Right ventricle myocardium inferior (tissue), 1 donor: ENCODE data around the gene HES7. TPM values are rescaled to one million over a fixed set of nuclear protein-coding genes. Genes with fewer than 3 reads are reported as not detected.
A peak's percentile ranks its signal among the peaks of the same experiment; 100 is the strongest.

Experiments
- ATAC-seq: fragments of 200-7000 bp; cut with Tn5 transposase; one replicate; pipeline ENCODE4 v1.9.1; 2020; ENCODE audit warnings: mild to moderate bottlenecking, moderate library complexity
- DNase-seq: peaks from one replicate; pipeline ENCODE4 v3.0.0; 2021; ENCODE audit errors: missing footprints
- intact Hi-C: fragments of 100-400 bp; cut with DNase I; formaldehyde crosslinking; loops from one replicate; pipeline ENCODE4 v1.11.0; 2022
- total RNA-seq: library from RNA; stranded (reverse); fragmentation: NEBNext Ultra II Directional; extraction: Animal tissue kit (Norgen Biotek cat#: 25700); gene quantifications from one replicate; pipeline ENCODE4 v1.2.1, GENCODE V29; 2021
- donor health status: DM: no; HTN: yes; CAD: no; lungs with severe emphysema.

HES7 gene
- total RNA-seq, 1 donor from 2014 or later, result not detected

DNA sequence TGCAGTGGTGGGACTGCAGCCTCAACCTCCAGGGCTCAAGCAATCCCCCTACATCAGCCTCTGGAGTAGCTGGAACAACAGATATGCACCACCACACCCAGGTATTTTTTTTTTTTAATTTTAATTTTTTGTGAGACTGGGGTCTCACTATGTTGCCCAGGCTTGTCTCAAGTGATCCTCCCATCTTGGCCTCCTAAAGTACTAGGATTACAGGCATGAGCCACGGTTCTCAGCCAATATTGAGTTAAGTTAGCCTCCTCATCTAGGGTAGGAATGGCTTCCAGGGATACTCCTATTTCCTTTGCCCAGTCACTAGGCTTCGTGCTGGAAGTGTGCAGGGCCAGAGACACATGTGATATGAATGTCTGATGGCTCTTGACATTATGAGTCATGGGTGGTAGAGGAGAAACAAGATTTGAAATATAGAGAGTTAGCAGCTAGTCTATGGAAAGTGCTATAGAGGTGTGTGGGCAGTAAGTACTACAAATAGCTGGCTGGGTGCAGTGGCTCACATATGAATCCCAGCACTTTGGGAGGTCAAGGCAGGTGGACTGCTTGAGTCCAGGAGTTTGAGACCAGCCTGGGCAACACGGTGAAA lies 8.0 kb upstream of the HES7 start:
- no peak for DNase-seq
- no peak for ATAC-seq
- intact Hi-C loops, result no loop called here

DNA sequence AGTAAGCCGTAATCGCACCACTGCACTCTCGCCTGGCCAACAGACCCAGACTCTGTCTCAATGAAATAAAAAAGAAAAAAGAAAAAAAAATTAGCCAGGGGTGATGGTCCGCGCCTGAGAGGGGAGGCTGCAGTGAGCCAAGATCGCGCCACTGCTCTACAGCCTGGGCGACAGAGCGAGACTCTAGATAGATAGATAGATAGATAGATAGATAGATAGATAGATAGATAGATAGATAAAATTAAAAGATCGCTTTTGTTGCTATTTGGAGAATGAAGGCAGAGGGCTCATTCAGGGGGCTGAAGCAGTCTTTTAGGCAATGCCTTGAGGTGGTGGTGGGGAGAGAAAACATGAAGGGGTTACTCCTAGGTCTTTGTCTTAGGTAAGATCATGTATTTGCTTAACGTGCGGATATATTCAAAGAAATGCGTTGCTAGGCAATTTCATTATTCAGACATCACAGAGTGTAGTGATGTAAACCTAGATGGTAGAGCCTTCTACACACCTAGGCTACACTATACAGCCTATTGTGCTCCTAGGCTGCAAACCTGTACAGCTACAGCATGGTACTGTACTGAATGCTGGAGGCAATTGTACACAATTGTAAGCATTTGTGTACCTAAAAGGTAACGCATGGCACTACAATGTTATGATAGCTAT lies 4.3 kb upstream of the HES7 start:
- DNase-seq (no peak), ATAC-seq (no peak)
- intact Hi-C loops, result no loop called here

GRCh38 chr17:8126491-8127066 lies 2.7 kb upstream of the HES7 start:
- ATAC-seq (peak; percentile 59), DNase-seq (no peak)
- intact Hi-C loops, result no loop called here

DNA sequence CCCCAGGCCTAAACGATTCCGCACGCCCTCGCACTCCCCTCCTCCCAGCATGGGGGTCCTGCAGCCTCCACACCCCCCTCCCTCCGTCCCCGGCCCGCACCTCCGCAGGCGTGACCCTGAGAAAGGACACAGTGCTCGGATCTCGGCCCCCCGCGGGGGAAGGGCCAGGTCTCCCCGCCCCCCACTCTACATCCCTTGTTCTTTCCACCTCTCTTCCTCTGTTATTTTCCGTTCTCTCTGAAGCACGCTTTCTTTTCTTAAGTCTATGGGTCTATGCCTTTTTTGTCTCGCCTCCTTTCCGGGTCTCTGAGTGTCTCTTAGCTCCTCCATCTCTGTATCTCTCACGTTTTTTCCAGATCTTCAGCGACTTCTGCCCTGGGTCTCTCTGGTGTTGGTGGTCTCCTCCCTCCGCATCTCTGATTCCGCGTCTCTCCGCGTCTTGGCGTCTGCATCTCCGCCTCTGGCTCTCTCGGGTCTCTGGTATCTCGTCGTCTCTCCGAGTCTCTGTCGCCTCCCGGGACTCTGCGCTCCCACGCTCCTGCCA lies 2.1 kb upstream of the HES7 start:
- intact Hi-C loops, result no loop called here
- ATAC-seq (peak; percentile 3), DNase-seq (no peak)

GRCh38 chr17:8125154-8125946 lies 1.4 kb upstream of the HES7 start:
- ATAC-seq (peak; percentile 35), DNase-seq (peak; percentile 83)
- intact Hi-C loops, result no loop called here

DNA sequence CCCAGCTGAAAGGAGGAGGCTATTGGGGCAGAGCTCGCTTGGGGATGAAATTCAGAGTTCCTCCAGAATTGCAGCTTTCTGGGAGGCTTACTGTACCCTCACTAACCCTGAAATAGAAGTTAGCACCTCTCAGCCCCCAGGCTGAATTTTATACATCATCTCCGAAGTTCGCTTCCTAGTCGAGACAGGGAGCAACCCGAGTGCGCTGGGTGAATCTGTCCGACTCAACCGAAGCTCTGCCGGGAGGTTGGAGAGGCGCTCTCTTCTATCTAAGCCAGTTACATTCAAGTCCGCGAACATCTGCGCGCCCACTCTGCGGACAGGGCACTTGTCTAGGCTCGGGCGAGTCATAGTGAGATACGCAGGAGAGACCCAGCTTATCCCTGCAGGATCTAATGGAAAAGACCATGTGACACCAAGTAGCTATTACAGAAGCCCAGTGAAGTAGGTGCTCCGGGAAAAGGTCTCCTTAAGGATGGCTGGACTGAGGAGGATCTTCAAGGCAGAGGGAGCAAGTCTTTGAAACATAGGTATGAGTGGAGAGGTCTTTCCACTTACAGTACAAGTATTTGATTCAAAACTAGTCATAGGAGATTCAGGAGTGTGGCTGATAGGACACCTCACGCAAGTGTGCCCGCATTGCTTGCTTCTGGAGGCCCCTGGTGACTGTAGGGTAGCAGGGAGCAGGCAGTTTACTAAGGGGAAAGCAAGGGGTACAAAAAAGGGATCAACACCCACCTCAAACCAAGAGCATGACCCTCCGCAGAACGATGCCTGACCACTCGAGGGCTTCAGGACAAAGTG lies 646 bp upstream of the HES7 start:
- DNase-seq (no peak), ATAC-seq (no peak)
- intact Hi-C loops, result no loop called here

GRCh38 chr17:8122924-8123694 lies 797 bp downstream of the HES7 start:
- ATAC-seq (no peak), DNase-seq (no peak)
- intact Hi-C loops, result no loop called here

DNA sequence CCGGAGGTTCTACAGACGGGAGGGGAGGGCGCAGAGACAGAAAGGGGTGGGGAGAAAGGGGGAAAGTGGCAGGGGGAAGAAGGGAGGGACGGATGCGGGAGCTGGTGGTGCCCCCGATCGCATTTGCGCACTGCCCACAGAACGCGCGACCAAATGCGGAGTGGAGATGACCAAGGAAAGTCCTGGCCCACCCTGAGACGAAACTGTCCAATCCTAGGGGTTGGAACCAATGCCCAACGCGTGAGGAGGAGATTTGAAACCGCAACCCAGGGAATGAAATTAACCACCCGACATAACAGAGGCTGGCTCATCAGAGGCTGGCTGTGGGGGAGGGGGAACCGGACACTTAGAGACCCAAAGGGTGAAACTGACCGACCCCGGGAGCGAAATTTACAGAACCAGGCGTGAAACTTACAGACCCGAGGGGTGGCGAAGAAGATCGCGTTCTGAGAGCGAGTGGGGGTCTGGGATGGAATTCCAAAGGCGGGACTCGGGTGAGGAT lies 1.4 kb downstream of the HES7 start:
- intact Hi-C loops, result no loop called here
- no peak for ATAC-seq
- no peak for DNase-seq

DNA sequence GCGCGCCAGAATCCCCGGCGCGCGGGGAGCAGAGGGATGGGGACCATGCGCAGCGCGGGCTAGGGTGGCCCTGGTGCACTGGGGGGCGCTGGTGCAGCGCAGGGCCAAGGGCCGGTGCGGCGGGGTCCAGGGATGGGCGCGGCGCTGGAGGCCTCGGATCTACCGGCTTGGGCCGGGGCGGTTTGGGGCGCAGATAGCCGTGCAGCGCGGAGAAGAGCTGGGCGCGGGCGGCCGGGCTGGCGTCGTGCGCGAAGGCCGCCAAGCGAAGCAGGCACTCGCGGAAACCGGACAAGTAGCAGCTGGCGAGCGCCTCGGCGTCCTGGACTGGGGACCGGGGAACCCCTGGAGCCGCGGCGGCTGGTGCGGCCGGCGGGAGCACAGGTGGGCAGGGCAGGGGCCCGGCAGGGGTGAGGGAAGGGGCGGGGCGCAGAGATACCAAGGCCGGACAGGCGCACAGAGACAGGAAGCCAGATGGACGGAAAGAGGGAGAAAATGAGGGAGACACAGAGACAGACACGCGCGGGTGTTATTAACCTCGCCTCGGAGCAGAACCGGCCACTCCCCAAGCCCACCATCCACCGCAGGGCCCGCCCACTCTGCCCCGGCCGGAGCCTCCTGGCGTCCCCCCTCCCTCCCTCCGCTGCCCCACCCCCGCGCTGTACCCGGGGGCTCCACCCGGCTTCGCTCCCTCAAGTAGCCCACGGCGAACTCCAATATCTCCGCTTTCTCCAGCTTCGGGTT lies 2.1 kb downstream of the HES7 start:
- ATAC-seq (peak; percentile 15), DNase-seq (no peak)
- intact Hi-C loops, result no loop called here

DNA sequence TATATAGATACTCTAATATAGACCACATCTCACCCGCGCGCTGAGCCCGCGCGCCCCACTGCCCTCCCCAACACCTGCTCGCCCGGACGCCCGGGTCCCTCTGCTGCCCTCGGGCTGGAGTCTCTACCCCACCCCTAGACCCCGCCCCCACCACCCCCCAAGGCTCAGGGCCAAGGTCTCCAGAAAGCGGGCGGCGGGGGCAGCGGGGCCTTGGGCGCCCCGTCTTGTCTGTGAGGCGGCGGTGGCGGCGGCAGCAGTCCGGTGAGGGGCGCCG lies 2.6 kb downstream of the HES7 start:
- no peak for DNase-seq
- intact Hi-C loops, result no loop called here
- no peak for ATAC-seq

GRCh38 chr17:8120520-8121406 lies 3.1 kb downstream of the HES7 start:
- intact Hi-C loops, result loop anchor here (1.0 kb wide), 1 partner anchor 39 kb away; no protein-coding TSS in a partner anchor
- ATAC-seq (no peak), DNase-seq (peak; percentile 78)

DNA sequence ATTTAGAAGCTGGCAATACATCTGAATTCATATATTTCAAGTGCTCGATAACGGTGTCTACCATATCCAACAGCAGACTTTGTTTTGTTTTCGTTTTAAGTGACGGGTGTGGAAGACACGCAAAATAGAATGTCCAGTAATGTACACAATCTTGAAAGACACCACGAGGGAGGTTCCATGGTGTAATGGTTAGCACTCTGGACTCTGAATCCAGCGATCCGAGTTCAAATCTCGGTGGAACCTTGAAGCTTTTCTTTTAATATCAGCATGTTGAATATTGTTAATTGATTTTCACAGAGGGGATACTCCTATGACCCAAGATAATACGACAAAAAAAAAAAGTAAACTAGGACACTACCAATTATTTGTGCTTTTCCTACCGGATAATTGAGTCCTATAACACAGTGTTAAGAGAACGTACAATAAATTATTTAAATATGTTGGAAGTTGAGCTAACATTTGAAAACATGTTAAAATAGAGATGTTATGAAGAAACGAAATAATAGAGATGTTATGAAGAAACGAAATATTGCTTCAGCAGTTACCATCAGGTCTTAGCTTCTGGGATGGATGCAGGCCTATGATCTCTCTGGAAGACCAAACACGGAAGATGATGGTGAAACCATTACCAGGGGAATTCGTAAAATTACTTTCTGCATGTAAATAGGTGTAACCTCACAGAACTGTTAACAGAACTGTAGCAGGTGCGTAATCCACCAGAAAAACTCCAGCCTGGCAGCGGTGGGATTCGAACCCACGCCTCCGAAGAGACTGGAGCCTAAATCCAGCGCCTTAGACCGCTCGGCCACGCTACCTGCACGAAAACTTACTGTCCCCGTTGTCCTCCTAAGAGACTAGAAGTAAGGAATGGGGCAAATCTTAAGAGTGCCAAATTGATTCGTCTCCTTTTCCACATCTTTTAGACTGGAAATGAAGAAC lies 4.1 kb downstream of the HES7 start:
- peak; percentile 70 for ATAC-seq
- intact Hi-C loops, result loop anchor here (1.0 to 2.0 kb wide), 4 partner anchors 39 to 103 kb away; no protein-coding TSS in a partner anchor
- DNase-seq, result peak; percentile 87

DNA sequence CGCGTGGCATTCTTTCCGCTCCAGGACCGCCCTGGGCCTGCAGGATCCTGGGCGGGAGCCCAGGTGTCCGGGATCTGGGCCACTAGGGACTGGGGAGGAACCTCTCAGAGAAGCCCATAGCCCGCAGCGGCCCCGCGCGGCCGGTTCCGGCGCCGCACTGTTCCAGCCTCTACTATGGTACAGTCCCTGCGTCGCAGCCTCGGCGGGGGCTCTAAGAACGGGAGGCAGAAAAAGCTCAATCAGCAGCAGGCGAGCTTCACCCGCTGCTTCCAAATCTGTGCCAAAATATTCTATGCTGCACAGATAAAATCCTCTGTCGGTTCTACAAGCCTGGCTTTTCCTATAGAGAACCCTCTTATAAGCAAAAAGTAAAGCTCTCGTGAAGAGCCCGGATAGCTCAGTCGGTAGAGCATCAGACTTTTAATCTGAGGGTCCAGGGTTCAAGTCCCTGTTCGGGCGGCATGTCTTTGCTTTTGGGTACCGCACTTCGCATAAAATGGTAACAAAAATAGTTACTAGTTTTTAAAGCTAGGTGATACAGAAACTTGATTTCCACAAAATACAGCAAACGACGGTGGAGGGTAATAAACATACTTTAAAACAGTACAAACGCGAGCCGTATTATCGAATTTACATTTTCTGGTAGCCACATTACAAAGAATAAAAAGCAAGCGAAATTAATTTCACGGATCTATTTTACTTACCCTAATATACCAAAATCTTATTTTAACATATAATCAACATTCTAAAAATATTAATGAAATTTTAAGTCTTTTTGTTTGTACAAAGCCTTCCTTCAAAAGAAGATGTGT lies 4.9 kb downstream of the HES7 start:
- intact Hi-C loops, result loop anchor here (1.0 to 2.0 kb wide), 3 partner anchors 58 to 104 kb away; no protein-coding TSS in a partner anchor
- ATAC-seq (peak; percentile 86), DNase-seq (peak; percentile 96)
